Measurements from ENCODE around the gene TAF10. TPM values are rescaled to one million over a fixed set of nuclear protein-coding genes. Genes with fewer than 3 reads are reported as not detected.

TAF10 gene
- total and polyA plus RNA-seq, 12 donors = 69.7 to 389 (median 181) TPM

DNA sequence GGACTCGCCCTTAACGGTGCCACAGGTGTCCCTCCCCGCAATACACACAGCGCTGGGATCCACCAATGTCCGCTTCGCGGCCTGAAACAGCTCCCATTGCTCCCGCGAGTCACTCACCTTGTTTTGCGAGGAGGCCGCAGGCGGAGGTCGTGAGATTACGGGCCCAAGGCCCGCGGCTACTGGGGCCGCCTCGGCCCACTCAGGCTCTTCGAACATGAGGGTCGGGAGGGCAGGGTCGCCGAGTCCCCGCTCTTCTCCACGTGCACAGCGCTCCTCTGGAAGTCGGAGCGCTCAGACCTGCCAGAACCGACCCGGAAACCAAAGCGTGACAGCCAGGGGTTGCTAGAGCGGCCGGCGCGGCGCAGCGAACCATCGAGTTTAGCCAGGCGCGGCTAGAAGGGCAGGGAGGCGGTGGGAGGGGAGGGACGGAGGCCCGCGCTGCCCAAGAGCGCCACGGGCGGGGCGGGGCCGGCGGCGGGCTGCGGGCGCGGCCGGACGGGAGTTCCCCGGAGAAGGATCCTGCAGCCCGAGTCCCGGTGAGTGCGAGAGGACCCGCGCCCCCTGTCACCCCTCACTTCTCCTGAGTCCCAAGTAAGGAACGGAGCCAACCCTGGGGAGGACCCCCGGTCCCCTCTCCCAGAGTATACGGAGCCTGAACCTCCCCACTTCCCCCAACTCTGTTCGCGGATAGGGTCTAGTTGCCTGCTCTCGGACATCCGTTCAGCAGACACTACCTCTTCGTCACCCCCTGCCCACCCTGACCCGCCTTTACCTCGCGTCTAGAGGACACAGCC, 8.5 kb downstream of the TAF10 start, which contains the start of the genes ILK and RRP8:
TSS of gene ILK (plus strand) at position 488 of the 794 bp plus-strand sequence. CDS start 498 bp downstream, outside the sequence.
TSS of gene RRP8 (minus strand) at position 330 of the 794 bp plus-strand sequence. CDS start at position 216, 114 bp downstream.
- Histone ChIP-seq H3K27me3 (no peaks in the 10 kb centered on the region), H3K27ac (peak within 1 kb of the TSS; percentile 34 to 98 (median 90)), H3K4me3 (peak within 1 kb of the TSS; percentile 48 to 95 (median 88)), H3K4me1 (replicated peaks in 1 of 2) (peaks cover 34 to 55% of the 10 kb centered on the region in 2 donors), H3K9me3 (replicated peaks in 1 of 3) (no peaks in the 10 kb centered on the region), H3K36me3 (replicated peaks in 1 of 2) (peaks cover 0 to 40% of the 10 kb centered on the region in 2 donors)
- 0 to 1% (median 0%) methylated on average over 26 to 72 of the region's 72 CpGs for WGBS, 4 donors
- intact Hi-C loops (cut with DNase I) = loop anchor here in 1 of 2 donors (5.0 to 10.0 kb wide), 2 partner anchors 69 to 79 kb away; partner anchors contain the start of gene MRPL17
- DNase-seq = peak; percentile 90 to 95 (median 93)
- TF ChIP-seq, protein P1, sequence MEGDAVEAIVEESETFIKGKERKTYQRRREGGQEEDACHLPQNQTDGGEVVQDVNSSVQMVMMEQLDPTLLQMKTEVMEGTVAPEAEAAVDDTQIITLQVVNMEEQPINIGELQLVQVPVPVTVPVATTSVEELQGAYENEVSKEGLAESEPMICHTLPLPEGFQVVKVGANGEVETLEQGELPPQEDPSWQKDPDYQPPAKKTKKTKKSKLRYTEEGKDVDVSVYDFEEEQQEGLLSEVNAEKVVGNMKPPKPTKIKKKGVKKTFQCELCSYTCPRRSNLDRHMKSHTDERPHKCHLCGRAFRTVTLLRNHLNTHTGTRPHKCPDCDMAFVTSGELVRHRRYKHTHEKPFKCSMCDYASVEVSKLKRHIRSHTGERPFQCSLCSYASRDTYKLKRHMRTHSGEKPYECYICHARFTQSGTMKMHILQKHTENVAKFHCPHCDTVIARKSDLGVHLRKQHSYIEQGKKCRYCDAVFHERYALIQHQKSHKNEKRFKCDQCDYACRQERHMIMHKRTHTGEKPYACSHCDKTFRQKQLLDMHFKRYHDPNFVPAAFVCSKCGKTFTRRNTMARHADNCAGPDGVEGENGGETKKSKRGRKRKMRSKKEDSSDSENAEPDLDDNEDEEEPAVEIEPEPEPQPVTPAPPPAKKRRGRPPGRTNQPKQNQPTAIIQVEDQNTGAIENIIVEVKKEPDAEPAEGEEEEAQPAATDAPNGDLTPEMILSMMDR (IDR thresholded peaks at IDR 0.05) = peak in 5 of 6 experiments; percentile 8 to 37 (median 18)
- TF ChIP-seq POLR2A (IDR thresholded peaks at IDR 0.05) = peak; percentile 69 to 78

DNA sequence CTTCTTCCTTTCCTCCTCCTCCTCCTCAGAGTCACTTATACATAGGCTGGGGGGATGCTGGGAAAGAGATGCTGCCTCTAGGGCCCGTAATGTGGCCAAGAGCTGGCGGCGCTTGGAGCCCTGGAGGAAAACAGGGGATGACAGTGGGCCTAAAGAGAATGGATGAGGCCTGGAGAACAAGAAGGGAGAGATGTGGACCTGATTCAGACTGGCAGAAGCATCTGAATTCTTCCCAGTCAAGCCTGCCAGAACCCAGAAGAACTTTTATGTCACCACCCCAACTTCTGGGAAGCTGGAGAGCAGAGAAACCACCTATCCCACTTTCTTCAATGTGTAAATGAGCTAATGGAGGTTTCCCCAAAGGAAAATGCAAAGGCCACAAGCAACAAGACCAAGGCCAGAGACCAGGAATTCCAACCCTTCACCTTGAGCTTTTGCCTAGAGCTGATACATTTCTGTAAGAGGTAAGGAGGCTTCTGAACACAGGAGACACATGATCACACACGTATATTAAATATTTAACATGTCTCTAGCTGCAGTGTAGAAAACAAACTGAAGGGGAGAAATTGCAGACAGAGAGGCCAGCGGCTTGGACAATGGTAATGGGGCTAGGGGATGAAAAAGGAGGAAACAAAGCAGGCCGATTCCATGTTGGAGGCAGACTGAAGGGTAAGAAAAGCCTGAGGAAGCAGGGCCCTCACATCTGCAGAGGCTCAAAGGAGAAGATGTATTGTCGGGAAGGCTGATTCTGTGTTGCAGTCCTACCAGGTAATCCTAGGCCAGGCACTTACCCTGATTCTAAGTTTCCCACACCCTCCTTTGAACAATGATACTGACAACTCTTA, 9.7 kb downstream of the TAF10 start:
- Histone ChIP-seq H3K36me3 (replicated peaks in 1 of 2) (peaks cover 0 to 33% of the 10 kb centered on the region in 2 donors), H3K27me3 (no peaks in the 10 kb centered on the region), H3K9me3 (replicated peaks in 1 of 3) (no peaks in the 10 kb centered on the region), H3K4me3 (peak overlapping the region in 3 of 4 donors; percentile 44 to 95 (median 83)), H3K27ac (peak overlapping the region in 2 of 5 donors; percentile 90 to 91), H3K4me1 (replicated peaks in 1 of 2) (peaks cover 29 to 51% of the 10 kb centered on the region in 2 donors)
- intact Hi-C loops (cut with DNase I) = loop anchor here in 1 of 2 donors (5.0 to 10.0 kb wide), 2 partner anchors 68 to 80 kb away; partner anchors contain the start of gene MRPL17
- WGBS, 4 donors = 45 to 55% (median 54%) methylated on average over 7 of the region's 7 CpGs
- TF ChIP-seq, protein P1 (IDR thresholded peaks at IDR 0.05) = no peak
- TF ChIP-seq POLR2A (IDR thresholded peaks at IDR 0.05) = no peak
- DNase-seq = peak in 1 of 7 donors; percentile 33

DNA sequence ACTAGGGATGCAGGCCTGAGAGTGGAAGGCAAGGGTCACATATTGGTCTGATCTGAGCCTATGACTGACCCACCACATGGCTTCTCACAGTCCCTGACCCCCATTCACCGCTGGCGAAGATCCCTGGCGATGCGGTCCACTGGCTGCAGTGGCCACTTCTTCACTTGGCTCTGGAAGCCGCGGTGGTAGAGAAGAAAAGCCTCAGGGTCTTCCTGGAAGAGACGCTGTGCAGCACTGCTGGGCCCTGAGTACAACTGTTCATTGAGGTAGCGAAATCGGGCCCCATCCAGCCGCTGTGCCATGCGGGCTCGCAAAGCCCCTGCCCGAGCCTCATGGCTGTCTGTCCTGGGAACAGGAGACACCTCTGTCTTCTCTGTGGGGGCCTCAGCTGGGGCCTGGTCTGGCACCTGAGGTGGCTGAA, 11.0 kb downstream of the TAF10 start:
- no peaks in the 10 kb centered on the region for H3K9me3 ChIP-seq (replicated peaks in 1 of 3)
- WGBS, 4 donors = 98 to 99% (median 98%) methylated on average over 9 to 13 of the region's 13 CpGs
- DNase-seq = peak in 1 of 7 donors; percentile 51
- peaks cover 18 to 39% of the 10 kb centered on the region in 2 donors for H3K4me1 ChIP-seq (replicated peaks in 1 of 2)
- no peaks in the 10 kb centered on the region for H3K27me3 ChIP-seq
- TF ChIP-seq, protein P1 (IDR thresholded peaks at IDR 0.05) = no peak
- TF ChIP-seq POLR2A (IDR thresholded peaks at IDR 0.05) = no peak
- intact Hi-C loops (cut with DNase I) = loop anchor here in 1 of 2 donors (5.0 to 10.0 kb wide), 2 partner anchors 66 to 81 kb away; partner anchors contain the start of gene MRPL17
- no peak overlapping the region for H3K4me3 ChIP-seq
- H3K36me3 ChIP-seq (replicated peaks in 1 of 2) = peaks cover 0 to 39% of the 10 kb centered on the region in 2 donors
- H3K27ac ChIP-seq = no peak overlapping the region
